B cell (primary cell): Measurements from ENCODE around the gene RASSF4.

Source experiments
- CTCF ChIP-seq: fragments of 200-600 bp; IDR thresholded peaks from one replicate; pipeline ENCODE4 v1.8.0; 2022; ENCODE audit warnings: antibody characterized with exemption, mild to moderate bottlenecking
- EZH2 ChIP-seq: IDR thresholded peaks from 2 replicates; pipeline ENCODE4 v1.6.1; 2012; ENCODE audit warnings: borderline replicate concordance, low read depth, mild to moderate bottlenecking, moderate library complexity, low read length; ENCODE audit not compliant: insufficient read depth, poor library complexity, severe bottlenecking

GRCh38 chr10:44961230-44961571 is 1.6 kb downstream of the RASSF4 start:
- TF ChIP-seq CTCF (no peak), EZH2 (no peak)
